NCI-H82 (cell line): Measurements from ENCODE around the gene BBC3.
"Not testable (repeated sequence)": the region's sequence is repeated elsewhere in the genome, so short reads cannot be mapped to it uniquely, and the experiment has no call there.

Experiments used
- DNase-seq: peaks from one replicate; lab custom pipeline; 2025; lab: John Stamatoyannopoulos, UW

Gene BBC3

DNA sequence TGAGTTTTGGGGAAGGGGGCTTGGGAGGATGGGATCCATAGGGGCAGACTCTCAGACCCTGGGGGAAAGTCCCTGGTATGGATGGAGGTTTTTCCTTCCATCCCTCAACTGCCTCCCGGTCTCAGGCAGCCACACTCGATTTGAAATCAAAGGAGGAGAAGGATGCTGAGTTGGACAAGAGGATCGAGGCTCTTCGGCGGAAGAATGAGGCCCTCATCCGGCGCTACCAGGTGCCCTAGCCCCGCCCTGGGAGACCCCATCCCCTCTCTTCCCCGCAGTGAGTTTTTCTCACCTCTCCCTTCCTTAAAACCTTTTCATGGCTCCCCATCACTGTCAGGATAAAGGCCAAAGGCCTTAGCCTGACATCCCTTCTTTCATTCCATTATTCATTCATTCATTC, 27.4 kb upstream of the BBC3 start:
- DNase-seq: no peak

DNA sequence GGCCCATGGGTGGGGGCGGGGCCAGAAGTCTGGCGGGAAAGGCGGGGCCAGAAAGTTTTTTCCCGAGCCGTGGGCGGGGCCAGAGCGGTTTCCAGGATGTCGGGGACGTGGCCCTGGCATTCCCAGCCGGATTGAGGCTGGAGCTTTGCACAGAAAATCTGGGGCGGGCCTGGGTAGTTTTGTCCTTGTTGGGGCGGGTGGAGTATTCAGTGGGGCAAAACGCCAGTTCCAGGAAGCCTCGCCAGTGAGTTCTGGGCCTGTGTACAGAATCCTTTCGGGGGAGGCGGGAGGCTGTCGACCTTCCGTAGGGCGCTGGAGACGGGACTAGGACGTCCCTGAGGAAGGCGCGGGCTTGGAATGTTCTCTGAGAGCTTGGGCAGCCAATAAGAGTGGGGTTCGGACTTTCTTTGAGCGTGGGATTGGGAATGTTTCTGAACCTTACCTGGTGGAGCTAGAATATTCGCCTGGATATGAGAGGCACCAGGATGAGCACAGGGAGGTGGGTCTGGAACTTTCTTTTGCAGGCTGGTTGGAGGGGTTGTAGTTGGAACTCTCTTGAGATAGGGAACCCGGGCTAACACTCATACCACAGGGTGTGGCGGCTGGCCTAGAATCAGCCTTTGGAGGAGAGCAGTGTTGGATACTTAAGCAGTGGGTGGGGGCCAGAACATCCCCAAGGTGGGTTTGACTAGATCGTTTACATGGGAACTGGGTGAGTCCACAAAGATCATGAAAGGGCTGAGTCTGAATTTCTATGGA, 26.6 kb upstream of the BBC3 start:
- DNase-seq: no peak

DNA sequence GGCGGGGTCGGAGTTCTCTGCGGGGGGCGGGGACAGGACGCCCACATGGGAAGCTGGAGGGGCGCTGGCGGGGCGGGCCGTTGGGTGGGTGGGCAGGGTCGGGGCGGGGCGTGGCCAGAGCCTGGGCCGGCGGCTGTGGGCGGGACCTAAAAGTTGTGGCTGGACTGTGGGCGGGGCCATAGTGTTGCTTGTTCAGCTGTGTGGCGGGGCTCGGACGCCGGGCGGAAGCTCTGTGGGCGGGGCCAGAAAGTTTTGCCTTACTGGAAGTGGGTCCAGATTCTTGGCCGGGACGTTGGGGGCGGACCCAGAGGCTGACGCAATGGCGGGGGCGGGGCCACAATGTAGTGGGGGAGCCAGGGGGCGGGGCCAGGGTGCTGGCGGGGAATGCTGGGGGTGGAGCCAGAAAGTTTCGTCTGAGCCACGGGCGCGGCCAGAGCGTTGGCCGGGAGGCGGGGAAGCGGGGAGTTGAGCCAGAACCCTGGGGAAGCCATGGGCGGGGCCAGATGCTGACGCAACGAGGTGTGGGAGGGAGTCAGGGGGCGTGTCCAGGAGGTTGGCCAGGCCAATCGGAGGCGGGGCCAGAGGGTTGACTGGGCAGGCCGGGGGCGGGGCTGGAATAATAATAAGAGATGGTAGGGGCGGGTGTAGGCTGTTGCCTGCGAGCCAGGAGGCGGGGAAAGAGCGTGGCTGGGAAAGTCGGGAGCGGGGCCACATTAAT, 25.9 kb upstream of the BBC3 start:
- peak; percentile 100 for DNase-seq

DNA sequence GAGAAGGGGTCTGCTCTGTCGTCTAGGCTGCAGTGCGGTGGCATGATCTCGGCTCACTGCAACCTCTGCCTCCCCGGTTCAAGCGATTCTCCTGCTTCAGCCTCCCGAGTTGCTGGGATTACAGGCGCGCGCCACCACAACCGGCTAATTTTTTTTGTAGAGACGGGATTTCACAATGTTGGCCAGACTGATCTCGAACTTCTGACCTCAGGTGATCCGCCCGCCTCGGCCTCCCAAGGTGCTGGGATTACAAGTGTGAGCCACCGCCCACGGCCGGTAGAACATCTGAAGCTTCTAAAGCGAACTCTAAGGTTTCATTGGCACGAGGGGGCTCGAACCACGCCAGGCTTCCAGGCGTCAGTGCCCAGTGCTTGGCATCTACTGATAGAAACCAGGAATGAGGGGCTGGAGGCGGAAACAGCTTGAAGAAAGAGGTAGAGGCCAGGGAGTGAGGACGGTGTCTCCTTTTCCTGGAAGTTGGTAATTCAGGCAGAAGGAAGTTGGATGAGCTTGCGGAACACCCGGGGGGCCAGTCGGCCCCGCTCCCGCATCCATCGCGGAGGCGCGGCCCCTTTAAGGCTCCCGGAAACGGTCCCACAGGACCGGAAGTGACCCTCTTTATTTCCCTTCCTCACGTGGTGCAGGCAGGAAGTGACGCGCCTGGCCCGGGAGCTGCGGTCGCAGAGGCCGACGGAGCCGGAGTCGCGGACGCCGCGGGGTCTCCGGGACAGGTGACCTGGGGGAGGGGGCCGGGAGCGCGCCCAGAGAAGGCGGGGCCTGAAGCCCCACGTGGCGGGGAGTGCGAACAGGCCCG, 25.1 kb upstream of the BBC3 start, which contains the start of gene CCDC9:
CCDC9 (plus strand) TSS at position 647 of the 814 bp plus-strand sequence. CDS start 1,876 bp downstream, outside the sequence.
- DNase-seq: peak; percentile 99

DNA sequence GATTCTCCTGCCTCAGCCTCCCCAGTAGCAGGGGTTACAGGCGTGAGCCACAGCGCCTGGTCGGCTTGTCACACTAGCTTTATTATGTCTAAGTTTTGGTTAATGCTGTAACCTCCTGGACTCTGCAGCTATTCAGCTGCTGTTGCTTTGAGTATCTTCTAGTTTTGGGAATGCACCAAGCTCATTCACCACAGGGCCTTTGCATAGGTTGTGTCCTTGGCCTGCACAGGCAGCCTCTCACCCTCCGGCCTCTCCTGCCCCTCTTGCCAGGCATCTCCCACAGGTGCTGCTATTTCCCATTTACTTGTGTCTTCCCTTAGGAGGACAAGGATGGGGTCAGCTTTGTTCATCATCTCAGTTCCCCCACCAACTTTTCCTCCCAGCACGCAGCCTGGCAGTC, 23.0 kb upstream of the BBC3 start:
- DNase-seq: no peak

DNA sequence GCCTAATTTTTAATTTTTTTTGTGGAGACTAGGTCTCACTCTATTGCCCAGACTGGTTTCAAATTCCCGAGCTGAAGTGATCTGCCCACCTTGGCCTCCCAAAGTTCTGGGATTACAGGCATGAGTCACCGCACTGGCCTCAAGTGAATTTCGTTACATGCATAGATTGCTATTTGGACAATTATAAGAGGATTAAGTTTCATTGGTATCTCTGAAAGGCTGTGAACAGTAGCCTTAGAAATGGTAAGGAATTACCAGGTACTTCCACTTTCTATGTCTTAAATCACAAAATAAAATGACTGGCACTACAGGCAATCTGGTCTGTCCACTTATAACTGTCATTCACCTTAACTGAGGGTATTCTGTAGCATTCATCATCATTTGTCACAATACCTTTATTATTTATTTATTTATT, 22.5 kb upstream of the BBC3 start:
- DNase-seq: peak; percentile 58

DNA sequence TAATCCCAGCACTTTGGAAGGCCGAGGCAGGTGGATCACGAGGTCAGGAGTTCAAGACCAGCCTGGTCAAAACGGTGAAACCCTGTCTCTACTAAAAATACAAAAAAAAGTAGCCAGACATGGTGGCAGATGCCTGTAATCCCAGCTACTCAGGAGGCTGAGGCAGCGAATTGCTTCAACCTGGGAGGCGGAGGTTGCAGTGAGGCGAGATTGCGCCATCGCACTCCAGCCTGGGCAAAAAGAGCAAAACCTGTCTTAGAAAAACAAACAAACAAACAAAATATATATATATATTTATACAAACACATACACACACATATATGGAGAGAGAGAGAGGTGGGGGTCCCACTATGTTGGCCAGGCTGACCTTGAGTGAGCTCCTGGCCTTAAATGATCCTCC, 22.0 kb upstream of the BBC3 start:
- not testable (repeated sequence) for DNase-seq

DNA sequence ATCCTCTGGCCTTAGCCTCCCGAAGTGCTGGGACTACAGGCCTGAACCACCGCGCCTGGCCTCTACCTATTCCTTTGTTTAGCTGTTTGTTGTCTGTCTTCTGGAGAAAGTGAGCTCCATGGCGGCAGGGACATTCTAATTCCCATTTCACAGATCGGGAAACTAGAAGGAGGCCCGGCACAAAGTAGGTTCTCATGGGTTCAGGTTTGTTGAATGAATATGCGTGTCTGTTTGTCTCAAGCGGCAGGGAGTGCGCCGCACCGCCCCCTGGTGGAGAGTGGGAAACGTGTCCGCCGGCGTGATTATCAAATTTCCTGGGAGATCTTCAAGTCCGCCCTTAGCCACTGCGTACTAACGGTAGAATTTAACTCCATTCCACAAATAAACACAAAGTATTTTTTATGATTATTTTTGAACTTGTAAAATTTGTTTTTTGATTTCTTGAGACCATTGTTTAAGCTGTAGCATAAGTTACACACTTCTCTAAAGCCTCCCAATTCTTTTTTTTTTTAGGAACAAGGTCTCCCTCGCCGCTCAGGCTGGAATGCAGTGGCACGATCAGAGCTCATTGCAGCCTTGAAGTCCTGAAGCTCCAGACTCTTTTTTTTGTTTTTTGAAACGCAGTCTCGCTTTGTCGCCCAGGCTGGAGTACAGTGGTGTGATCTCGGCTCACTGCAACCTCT, 16.4 kb upstream of the BBC3 start:
- DNase-seq: peak; percentile 82

DNA sequence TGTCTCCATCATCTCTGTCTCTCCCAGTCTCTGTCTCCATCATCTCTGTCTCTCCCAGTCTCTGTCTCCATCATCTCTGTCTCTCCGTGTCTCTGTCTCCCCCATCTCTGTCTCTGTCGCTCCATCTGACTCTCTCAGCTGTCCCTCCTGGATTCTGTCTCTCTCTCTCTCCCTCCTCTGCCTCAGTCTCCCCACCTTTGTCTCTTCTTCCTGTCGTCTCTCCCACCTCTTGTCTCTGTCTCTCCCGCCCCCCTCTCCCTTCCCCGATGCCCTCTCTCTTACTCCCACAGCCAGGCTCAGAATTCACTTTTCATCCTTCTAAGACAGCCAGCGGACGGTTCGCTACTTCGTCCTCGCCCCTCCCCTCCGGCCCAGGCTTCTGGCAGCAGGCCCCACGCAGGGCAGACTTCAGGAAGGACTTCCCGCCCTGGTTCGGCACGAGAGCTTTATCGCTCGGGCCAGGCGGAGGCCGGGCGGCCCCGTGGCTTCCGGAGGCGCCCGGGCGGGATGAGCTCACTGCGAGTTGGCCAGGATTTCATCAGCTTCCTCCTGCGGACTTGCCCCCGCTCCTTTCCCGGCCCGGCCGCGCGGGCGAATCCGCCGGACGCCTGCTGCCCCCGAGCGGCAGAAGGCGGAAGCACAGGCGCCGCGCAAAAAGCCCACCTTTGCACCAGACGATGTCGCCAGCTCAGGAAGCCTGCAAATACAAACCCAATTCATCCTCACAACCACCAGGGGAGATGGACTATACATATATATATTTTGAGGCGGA, 13.0 kb upstream of the BBC3 start:
- peak; percentile 94 for DNase-seq

DNA sequence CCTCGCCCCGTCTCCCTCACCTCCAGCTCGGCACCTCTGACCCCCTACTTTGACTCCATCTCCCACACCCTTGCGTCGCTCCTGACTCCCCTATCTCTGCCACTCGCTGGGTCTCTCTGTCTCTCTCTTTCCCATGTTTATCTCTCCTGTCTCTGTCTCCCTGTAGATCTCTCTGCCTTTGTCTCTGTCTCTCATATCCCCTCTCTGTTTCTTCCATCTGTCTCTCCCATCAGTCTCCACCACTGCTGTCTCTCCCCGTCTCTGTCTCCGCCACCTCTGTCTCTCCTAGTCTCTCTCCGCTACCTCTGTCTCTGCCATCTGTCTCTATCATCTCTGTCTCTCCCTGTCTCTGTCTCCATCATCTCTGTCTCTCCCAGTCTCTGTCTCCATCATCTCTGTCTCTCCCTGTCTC, 12.4 kb upstream of the BBC3 start:
- no peak for DNase-seq

DNA sequence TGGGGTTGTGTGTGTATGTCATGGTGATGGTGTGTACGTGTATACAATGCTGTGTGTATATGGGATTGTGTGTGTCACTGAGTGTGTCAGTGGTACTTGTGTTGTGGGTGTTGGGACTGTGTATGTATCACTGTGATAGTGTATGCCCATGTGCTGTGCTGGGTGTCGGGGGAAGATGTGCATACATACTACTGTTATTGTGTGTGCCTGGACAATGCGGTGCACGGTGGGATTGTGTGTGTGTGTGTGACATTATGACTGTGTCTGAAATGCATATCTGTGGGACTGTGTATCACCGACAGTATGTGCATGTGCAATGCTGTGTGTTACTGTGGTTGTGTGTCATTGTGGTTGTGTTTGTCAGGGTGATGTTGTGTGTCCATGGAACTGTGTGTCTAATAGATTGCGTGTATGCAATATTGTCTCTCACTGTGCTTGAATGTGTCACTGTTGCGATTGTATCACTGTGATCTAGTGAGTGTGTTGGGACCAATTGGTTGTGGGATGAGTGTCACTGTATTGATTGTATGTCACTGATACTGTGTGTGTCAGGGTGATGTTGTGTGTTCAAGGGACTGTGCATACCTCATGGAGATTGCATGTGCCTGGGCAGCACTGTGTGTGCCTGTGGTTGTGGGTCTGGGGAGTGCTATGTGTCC, 11.0 kb upstream of the BBC3 start:
- DNase-seq: no peak

DNA sequence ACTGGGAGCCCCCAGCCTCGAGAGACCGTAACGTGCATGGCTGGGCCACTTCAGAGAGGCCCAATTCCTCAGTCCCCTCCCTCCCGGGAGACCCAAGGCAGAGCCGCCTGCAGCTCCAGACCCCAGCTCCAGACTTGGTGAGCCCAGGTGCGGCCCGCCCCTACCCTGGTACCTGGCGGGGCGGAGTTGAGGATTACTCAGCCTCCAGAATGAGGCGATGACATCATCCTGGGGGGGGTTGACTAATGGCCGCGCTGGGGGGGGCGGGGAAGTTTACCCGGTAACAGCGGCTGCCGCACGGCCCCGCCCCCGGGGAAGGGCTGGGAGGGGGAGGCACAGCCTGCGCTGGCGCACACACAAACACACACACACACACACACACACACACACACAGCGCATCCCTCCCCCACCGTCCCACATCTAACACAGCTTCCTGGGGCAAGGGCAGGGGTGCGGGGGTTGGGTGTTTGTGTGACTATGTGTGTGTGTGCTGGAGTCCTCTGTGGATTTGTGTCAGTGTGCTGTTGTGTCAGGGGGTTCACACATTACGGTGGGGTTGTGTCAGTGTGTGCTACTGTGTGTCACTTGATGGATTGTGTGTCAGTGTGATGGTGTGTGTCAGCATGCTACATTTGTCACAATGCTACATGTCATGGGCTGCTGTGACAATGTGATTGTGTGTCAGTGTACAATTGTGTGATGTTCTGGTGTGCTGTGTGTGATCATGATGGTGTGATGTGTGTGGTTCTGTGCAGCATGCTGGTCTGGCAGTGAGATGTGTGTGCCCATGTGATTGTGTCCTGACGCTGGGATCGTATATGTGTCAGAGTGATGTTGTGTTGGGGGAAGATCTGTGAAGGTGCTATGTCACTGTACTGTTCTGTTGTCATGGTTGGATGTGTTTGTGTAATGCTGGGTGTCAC, 10.3 kb upstream of the BBC3 start:
- peak; percentile 75 for DNase-seq

DNA sequence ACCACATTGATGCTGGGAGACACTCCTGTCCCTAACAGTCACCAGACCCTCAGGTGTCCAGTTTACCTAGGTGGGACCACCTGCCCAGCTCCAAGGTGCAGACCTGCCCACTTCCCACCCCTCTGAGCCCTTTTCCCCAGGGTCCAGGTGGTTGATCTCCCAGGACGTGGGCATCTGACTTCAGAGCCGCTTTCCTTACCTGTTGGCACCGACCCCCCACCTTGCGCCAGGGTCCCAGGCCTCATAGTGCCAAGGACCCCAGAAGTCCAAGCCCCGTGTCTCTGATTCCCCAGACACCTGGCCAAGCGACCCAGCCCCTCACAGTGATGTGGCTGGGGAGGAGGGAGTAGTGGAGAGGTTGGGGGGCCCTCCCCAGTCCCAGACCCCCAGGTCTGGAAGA, 9.6 kb upstream of the BBC3 start:
- DNase-seq: no peak

DNA sequence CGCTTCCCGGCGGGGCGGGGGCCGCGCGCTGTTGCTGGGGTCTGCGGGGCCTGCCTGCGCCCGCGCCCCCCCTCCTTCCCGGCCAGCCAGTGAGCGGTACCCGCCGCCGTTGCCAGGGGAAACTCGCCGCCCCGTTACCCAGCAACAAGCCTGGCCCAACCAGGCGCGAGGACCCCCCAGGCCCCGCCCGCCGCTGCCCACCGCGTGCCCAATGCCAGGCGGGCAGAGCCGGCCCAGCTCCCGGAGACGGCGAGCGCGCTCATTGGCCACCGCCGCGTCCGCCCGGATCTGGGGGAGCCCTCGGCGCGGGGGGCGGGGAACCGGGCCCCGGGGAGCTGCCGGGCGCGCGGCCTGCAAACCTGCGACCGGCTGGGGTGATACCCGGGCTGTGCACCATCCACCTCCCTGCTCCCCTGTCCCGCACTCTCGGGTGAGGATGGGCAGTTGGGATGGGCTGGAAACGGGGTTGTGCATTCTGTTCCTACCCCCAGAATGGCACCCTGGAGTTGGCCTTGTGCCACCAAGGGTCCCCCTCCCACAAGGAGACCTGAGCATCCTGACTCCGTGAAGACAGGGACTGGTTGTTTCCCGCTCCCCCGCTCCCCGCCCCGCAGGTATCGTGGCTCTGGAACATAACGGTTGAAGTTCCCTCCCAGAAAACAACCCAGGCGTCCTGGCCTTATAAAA, 8.8 kb upstream of the BBC3 start:
- DNase-seq: peak; percentile 65

DNA sequence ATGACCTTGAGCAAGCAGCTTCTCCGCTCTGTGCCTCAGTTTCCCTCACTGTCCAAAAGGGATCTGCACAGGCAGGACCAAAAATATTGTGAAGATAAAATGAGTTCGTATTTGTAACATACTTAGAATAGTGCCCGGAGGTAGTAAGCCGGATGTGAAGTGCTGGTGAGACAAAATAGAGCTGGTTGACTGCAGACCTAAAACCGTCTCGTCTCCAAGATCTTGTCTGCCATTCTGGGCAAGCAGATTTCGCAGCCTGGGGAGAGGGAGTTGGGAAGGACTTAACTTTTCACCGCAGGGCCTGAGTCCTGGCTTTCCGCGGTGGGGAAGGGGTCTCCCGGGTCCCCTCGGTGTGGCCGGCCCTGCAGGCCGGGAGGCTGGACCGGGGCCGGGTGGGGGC, 8.2 kb upstream of the BBC3 start:
- DNase-seq: peak; percentile 39

DNA sequence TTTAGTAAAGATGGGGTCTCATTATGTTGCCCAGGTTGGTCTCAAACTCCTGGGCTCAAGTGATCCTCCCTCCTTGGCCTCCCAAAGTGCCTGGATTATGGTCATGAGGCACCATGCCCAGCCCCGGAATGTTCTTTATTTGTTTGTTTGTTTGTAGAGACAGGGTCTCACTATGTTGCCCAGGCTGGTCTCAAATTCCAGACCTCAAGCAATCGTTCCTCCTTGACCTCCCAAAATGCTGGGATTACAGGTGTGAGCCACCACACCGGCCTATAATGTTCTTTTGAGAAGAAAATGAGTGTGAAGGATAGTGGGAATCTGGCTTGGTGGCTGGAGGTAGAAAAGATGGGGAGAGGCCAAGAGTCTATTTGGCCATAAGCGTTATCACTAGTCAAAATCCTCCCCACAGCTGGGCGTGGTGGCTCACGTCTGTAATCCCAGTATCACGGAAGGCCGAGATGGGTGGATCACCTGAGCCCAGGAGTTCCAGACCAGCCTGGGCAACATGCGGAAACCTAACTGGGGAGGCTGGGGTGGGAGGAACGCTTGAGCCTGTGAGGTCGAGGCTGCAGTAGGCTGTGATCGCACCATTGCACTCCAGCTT, 5.2 kb upstream of the BBC3 start:
- no peak for DNase-seq

DNA sequence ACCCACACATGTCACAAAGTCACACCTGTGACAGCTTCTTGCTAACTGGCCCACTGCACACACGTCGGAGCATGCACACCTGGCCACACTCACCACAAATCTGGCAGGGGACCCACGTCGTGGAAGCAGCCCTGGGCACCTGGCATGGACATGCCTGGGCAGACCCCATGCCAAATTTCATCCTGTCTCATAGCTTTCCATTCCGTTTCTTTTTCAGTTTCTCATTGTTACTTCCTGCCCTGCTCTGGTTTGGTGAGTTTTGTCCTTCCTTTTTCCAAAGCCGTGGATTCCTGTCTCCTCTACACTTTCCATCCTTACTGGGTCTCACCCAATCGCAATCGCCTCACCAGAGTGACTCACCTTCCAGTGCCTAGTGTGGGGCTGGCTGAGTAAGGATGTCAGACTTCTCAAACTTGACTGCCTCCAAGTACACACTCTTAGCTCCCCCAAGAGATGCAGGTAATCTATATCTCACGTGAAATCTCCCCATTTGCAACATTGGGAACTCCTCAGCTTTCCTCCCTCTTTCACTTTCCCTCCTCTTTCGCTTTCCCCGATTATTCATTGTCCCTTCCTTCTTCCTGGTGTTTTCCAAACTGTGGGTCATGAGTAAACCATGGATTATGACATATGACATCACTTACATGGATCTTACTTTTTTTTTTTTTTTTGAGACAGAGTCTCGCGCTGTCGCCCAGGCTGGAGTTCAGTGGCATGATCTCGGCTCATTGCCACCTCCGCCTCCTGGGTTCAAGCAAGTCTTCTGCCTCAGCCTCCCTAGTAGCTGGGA, 1.6 kb upstream of the BBC3 start:
- no peak for DNase-seq
